Hematopoietic multipotent progenitor cell treated with erythropoietin and hydrocortisone succinate and interleukin-3 and kit ligand, for 6 days (in vitro differentiated cells): ENCODE results near the gene TMEM130.
A peak's percentile ranks its signal among the peaks of the same experiment; 100 is the strongest.

Source experiments
- DNase-seq: peaks from one replicate; pipeline ENCODE4 v3.0.0-alpha.2; 2015

Gene TMEM130

GRCh38 chr7:98869597-98870120, at the start of gene TMEM130:
Gene TMEM130 (minus strand): TSS chr7:98870014. CDS start chr7:98869861, 153 bp downstream.
- no peak for DNase-seq

- DNase-seq: no peak
Measured at GRCh38 chr7:98917331-98917730, 47.5 kb upstream of the TMEM130 start.

GRCh38 chr7:98913612-98914011, 43.8 kb upstream of the TMEM130 start:
- DNase-seq: no peak

- no peak for DNase-seq
Measured at GRCh38 chr7:98913026-98913425, 43.2 kb upstream of the TMEM130 start.

- no peak for DNase-seq
Measured at GRCh38 chr7:98911916-98912315, 42.1 kb upstream of the TMEM130 start.

GRCh38 chr7:98910427-98910826, 40.6 kb upstream of the TMEM130 start:
- no peak for DNase-seq

GRCh38 chr7:98909487-98909886, 39.7 kb upstream of the TMEM130 start:
- no peak for DNase-seq

- no peak for DNase-seq
Measured at GRCh38 chr7:98908585-98908984, 38.8 kb upstream of the TMEM130 start.

- DNase-seq: no peak
Measured at GRCh38 chr7:98907570-98907969, 37.8 kb upstream of the TMEM130 start.

GRCh38 chr7:98903246-98903645, 33.4 kb upstream of the TMEM130 start:
- no peak for DNase-seq

GRCh38 chr7:98902523-98902922, 32.7 kb upstream of the TMEM130 start:
- DNase-seq: no peak

- DNase-seq: no peak
Measured at GRCh38 chr7:98900815-98901214, 31.0 kb upstream of the TMEM130 start.

- no peak for DNase-seq
Measured at GRCh38 chr7:98899816-98900215, 30.0 kb upstream of the TMEM130 start.

GRCh38 chr7:98892609-98893008, 22.8 kb upstream of the TMEM130 start:
- no peak for DNase-seq

- DNase-seq: no peak
Measured at GRCh38 chr7:98887038-98887437, 17.2 kb upstream of the TMEM130 start.

GRCh38 chr7:98884416-98884815, 14.6 kb upstream of the TMEM130 start:
- no peak for DNase-seq

GRCh38 chr7:98881561-98882315, 11.9 kb upstream of the TMEM130 start:
- DNase-seq: no peak

- DNase-seq: no peak
Measured at GRCh38 chr7:98880485-98880884, 10.7 kb upstream of the TMEM130 start.

GRCh38 chr7:98879979-98880315, 10.1 kb upstream of the TMEM130 start:
- DNase-seq: no peak

- DNase-seq: peak; percentile 85
Measured at GRCh38 chr7:98879198-98879978, 9.6 kb upstream of the TMEM130 start.

- DNase-seq: peak; percentile 79
Measured at GRCh38 chr7:98878365-98879197, 8.8 kb upstream of the TMEM130 start, which contains the start of gene TRRAP. Gene TRRAP (plus strand): TSS chr7:98878532. CDS start chr7:98881151, 2,619 bp downstream.

- DNase-seq: no peak
Measured at GRCh38 chr7:98877692-98878364, 8.0 kb upstream of the TMEM130 start.

GRCh38 chr7:98877146-98877545, 7.3 kb upstream of the TMEM130 start:
- no peak for DNase-seq
